ENCODE data around the gene NUDT14. TPM values are rescaled to one million over a fixed set of nuclear protein-coding genes. Genes with fewer than 3 reads are reported as not detected.

NUDT14 gene
- total RNA-seq, 1 donor from 2014 or later: 27.1 TPM

- intact Hi-C loops (cut with DNase I): no loop called here
- peak; percentile 46 for DNase-seq (ENCODE audit: low spot score)
These were observed 56.9 kb downstream of the NUDT14 start for GRCh38 chr14:105123981-105124765.

- DNase-seq (ENCODE audit: low spot score): peak; percentile 54
- intact Hi-C loops (cut with DNase I): no loop called here
These were observed 57.9 kb downstream of the NUDT14 start for GRCh38 chr14:105123064-105123665.

Small RNA genes within 50 kb of the gene (microRNA-seq; reads per million reads assigned to microRNA genes)
- not detected for gene MIR6765

Other genes with a start within 250 kb of the NUDT14 start
- gene AHNAK2, start 202.9 kb downstream of the NUDT14 start, total RNA-seq: 4.6 TPM
- 2.7 TPM for gene CLBA1, start 195.5 kb downstream of the NUDT14 start, total RNA-seq
- gene CDCA4, start 160.2 kb downstream of the NUDT14 start, total RNA-seq: 2.3 TPM
- gene GPR132, start 115.9 kb downstream of the NUDT14 start, total RNA-seq: 0.73 TPM
- gene JAG2, start 12.5 kb downstream of the NUDT14 start, total RNA-seq: 36.7 TPM
- 34.9 TPM for gene BTBD6, start 67.2 kb upstream of the NUDT14 start, total RNA-seq
- 17.7 TPM for gene BRF1, start 119.7 kb upstream of the NUDT14 start, total RNA-seq
- 55.1 TPM for gene PACS2, start 133.4 kb upstream of the NUDT14 start, total RNA-seq
- 0.46 TPM for gene TEX22, start 217.2 kb upstream of the NUDT14 start, total RNA-seq
- gene MTA1, start 238.5 kb upstream of the NUDT14 start, total RNA-seq: 140 TPM

Measured in cardiac septum (tissue), 1 donor.